WTC11 (cell line): Measurements from ENCODE around the gene DARS1.

ENCODE experiments used
- CTCF ChIP-seq: fragments of 200-600 bp; IDR thresholded peaks from 2 replicates; pipeline ENCODE4 v1.8.0; 2022; ENCODE audit warnings: antibody characterized with exemption
- E2F1 ChIP-seq: sonication (generic); formaldehyde crosslinking; IDR thresholded peaks from 2 replicates; pipeline ENCODE4 v1.8.0; 2022; ENCODE audit warnings: mild to moderate bottlenecking, missing genetic modification reagents
- E2F4 ChIP-seq: sonication (generic); formaldehyde crosslinking; IDR thresholded peaks from 2 replicates; pipeline ENCODE4 v1.8.1; 2022; ENCODE audit warnings: low read depth, mild to moderate bottlenecking, moderate library complexity, missing genetic modification reagents, borderline replicate concordance
- ELF4 ChIP-seq: sonication (generic); formaldehyde crosslinking; IDR thresholded peaks from 2 replicates; pipeline ENCODE4 v1.8.1; 2022; ENCODE audit warnings: low read depth, mild to moderate bottlenecking, moderate library complexity, missing genetic modification reagents
- HMGXB4 ChIP-seq: sonication (generic); formaldehyde crosslinking; IDR thresholded peaks from 2 replicates; pipeline ENCODE4 v1.8.1; 2023; ENCODE audit warnings: mild to moderate bottlenecking, moderate library complexity, missing genetic modification reagents
- JAZF1 ChIP-seq: fragments of 250-450 bp; sonication (Bioruptor Pico); IDR thresholded peaks from 2 replicates; pipeline ENCODE4 v1.9.0; 2021; ENCODE audit warnings: moderate library complexity, mild to moderate bottlenecking, inconsistent platforms
- KAT7 ChIP-seq: sonication (generic); formaldehyde crosslinking; IDR thresholded peaks from 2 replicates; pipeline ENCODE4 v1.8.1; 2023; ENCODE audit warnings: missing genetic modification reagents, mild to moderate bottlenecking, borderline replicate concordance
- MLX ChIP-seq: sonication (generic); formaldehyde crosslinking; IDR thresholded peaks from 2 replicates; pipeline ENCODE4 v1.8.1; 2023; ENCODE audit warnings: mild to moderate bottlenecking, missing genetic modification reagents, moderate library complexity
- MXD4 ChIP-seq: fragments of 250-450 bp; sonication (Bioruptor Pico); IDR thresholded peaks from 2 replicates; pipeline ENCODE4 v1.8.0; 2021; ENCODE audit warnings: mild to moderate bottlenecking, moderate library complexity, borderline replicate concordance
- NFATC4 ChIP-seq: fragments of 250-450 bp; sonication (Bioruptor Pico); IDR thresholded peaks from 2 replicates; pipeline ENCODE4 v1.9.0; 2021; ENCODE audit warnings: mild to moderate bottlenecking
- NR3C1 ChIP-seq: sonication (generic); formaldehyde crosslinking; conservative IDR thresholded peaks from 2 replicates; pipeline ENCODE4 v1.8.1; 2023; ENCODE audit warnings: low read depth, mild to moderate bottlenecking, missing genetic modification reagents
- PRDM15 ChIP-seq: sonication (generic); formaldehyde crosslinking; IDR thresholded peaks from 2 replicates; pipeline ENCODE4 v1.8.0; 2022; ENCODE audit warnings: missing genetic modification reagents
- TEAD4 ChIP-seq: sonication (generic); formaldehyde crosslinking; IDR thresholded peaks from 2 replicates; pipeline ENCODE4 v1.8.0; 2022; ENCODE audit warnings: mild to moderate bottlenecking, missing genetic modification reagents
- ZNF121 ChIP-seq: sonication (generic); formaldehyde crosslinking; IDR thresholded peaks from 2 replicates; pipeline ENCODE4 v1.8.0; 2023; ENCODE audit warnings: missing genetic modification reagents

GRCh38 chr2:135996304-135996703 lies 10.9 kb upstream of the DARS1 start:
- TF ChIP-seq TEAD4 (CRISPR knock-in tag) (no peak), ZNF121 (CRISPR knock-in tag) (no peak), MXD4 (CRISPR knock-in tag) (no peak), PRDM15 (CRISPR knock-in tag) (no peak), JAZF1 (CRISPR knock-in tag) (no peak), CTCF (no peak), ELF4 (CRISPR knock-in tag) (no peak), E2F1 (CRISPR knock-in tag) (no peak), NFATC4 (CRISPR knock-in tag) (no peak), KAT7 (CRISPR knock-in tag) (no peak), HMGXB4 (no peak), NR3C1 (CRISPR knock-in tag) (no peak), E2F4 (CRISPR knock-in tag) (no peak), MLX (CRISPR knock-in tag) (no peak)
